Transverse colon (tissue), 4 donors: ENCODE results near the gene ZNF496. TPM values are rescaled to one million over a fixed set of nuclear protein-coding genes. Genes with fewer than 3 reads are reported as not detected.
A peak's percentile ranks its signal among the peaks of the same experiment; 100 is the strongest.

Experiments
- DNase-seq: peaks from one replicate; pipeline ENCODE4 v3.0.0-alpha.2; 2019
- H3K27ac ChIP-seq, 4 donors: fragments of 200-600 bp; sonication (generic); 2 replicates each; pipeline ENCODE4 v1.5.1; 2016 to 2018; ENCODE audit warnings: inconsistent platforms in 4 of 4
- H3K27me3 ChIP-seq: fragments of 200-600 bp; sonication (generic); 2 replicates; pipeline ENCODE4 v1.5.1; 2017; ENCODE audit warnings: inconsistent platforms
- H3K36me3 ChIP-seq, 4 donors: fragments of 200-600 bp; sonication (generic); 2 replicates each; pipeline ENCODE4 v1.5.1; 2017 to 2019; ENCODE audit warnings: inconsistent platforms in 4 of 4
- H3K4me1 ChIP-seq, 4 donors: fragments of 200-600 bp; sonication (generic); 2 replicates each; pipeline ENCODE4 v1.5.1; 2017 to 2020; ENCODE audit warnings: inconsistent platforms in 4 of 4
- H3K4me3 ChIP-seq, 4 donors: fragments of 200-600 bp; sonication (generic); 1 replicate in 1 of 4; 2 replicates in 3 of 4; pipeline versions ENCODE4 v1.5.1 to v1.6.1; 2017 to 2019; ENCODE audit warnings: inconsistent platforms in 4 of 4
- H3K9me3 ChIP-seq, 2 donors: fragments of 200-600 bp; sonication (generic); 2 replicates each; pipeline ENCODE4 v1.5.1; 2017 to 2019; ENCODE audit warnings: inconsistent platforms in 2 of 2
- EP300 ChIP-seq: sonication (generic); formaldehyde crosslinking; IDR thresholded peaks from one replicate; pipeline ENCODE4 v1.6.1; 2017; ENCODE audit warnings: antibody characterized with exemption, low read depth
- POLR2A ChIP-seq: fragments of 450-650 bp; IDR thresholded peaks from one replicate; pipeline ENCODE4 v1.6.1; 2016; ENCODE audit warnings: antibody characterized with exemption, mild to moderate bottlenecking, moderate library complexity
- POLR2AphosphoS5 ChIP-seq, 3 donors: sonication (generic); formaldehyde crosslinking; IDR thresholded peaks; one replicate each; pipeline ENCODE4 v1.6.1; 2016; ENCODE audit warnings: antibody characterized with exemption in 3 of 3
- WGBS, 2 donors: methylation state at CpG; one replicate each; pipeline ENCODE4 v1.1.5; 2018; ENCODE audit warnings: low coverage in 1 of 2; 5-methylcytosine and 5-hydroxymethylcytosine counted together
- in situ Hi-C, 4 donors: fragments of 200-750 bp; cut with MboI; loops; one replicate each; pipeline versions ENCODE4 v1.15.0 to v1.15.1; 2017; ENCODE audit warnings: low sequenced_read_pairs in 3 of 4, low pct_ligation_motif_present in 1 of 4, low pct_unique_long_range_greater_than_20kb in 1 of 4
- intact Hi-C: fragments of 100-400 bp; cut with DNase I; formaldehyde crosslinking; loops from one replicate; pipeline ENCODE4 v1.15.1; 2023; ENCODE audit warnings: low total_unique reads
- total RNA-seq, 4 donors: library from RNA; depleted of rRNA; stranded (reverse); fragments of >200 nt; gene quantifications; one replicate each; pipeline ENCODE4 v1.1.0, GENCODE V29; 2016
- TF ChIP-seq, protein P1 (sequence below), 5 experiments: fragments of 200-600 bp in 3 of 5; fragments of 450-650 bp in 2 of 5; sonication (generic) in 3 of 5; IDR thresholded peaks; 1 replicate in 2 of 5; 2 replicates in 3 of 5; pipeline ENCODE4 v1.5.1; 2016 to 2017; ENCODE audit warnings: antibody characterized with exemption in 5 of 5, inconsistent platforms in 3 of 5, mild to moderate bottlenecking in 2 of 5, moderate library complexity in 1 of 5

Gene ZNF496
- total RNA-seq, 4 donors from 2014 or later: 12.4 to 35.8 (median 28.7) TPM

DNA sequence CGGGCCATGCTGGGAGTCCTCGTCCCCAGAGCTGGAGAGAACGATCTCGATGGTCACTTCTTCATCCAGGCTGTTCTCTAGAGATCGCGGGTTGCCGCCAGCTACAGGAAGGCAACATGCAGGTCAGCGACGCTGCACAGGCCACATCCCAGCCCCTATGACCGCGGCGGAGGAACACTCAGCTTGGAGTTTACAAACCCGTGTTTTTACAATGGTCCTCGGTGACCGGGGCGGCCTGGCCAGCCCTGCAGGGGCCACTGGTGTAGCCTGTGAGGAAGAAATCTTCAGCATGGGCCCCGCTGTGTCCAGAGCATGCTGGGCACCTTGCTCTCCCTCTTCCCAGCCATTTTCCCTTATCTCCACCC lies 30.5 kb downstream of the ZNF496 start:
- no peaks in the 10 kb centered on the region for H3K36me3 ChIP-seq
- no peak for TF ChIP-seq EP300
- TF ChIP-seq, protein P1, sequence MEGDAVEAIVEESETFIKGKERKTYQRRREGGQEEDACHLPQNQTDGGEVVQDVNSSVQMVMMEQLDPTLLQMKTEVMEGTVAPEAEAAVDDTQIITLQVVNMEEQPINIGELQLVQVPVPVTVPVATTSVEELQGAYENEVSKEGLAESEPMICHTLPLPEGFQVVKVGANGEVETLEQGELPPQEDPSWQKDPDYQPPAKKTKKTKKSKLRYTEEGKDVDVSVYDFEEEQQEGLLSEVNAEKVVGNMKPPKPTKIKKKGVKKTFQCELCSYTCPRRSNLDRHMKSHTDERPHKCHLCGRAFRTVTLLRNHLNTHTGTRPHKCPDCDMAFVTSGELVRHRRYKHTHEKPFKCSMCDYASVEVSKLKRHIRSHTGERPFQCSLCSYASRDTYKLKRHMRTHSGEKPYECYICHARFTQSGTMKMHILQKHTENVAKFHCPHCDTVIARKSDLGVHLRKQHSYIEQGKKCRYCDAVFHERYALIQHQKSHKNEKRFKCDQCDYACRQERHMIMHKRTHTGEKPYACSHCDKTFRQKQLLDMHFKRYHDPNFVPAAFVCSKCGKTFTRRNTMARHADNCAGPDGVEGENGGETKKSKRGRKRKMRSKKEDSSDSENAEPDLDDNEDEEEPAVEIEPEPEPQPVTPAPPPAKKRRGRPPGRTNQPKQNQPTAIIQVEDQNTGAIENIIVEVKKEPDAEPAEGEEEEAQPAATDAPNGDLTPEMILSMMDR (IDR thresholded peaks at IDR 0.05): no peak
- TF ChIP-seq POLR2A: no peak
- no peak for TF ChIP-seq POLR2AphosphoS5 (IDR thresholded peaks at IDR 0.05)
- 97% methylated on average over 17 of the region's 17 CpGs; no CpG with 5 or more reads in 1 of the 2 donors for WGBS, 2 donors

DNA sequence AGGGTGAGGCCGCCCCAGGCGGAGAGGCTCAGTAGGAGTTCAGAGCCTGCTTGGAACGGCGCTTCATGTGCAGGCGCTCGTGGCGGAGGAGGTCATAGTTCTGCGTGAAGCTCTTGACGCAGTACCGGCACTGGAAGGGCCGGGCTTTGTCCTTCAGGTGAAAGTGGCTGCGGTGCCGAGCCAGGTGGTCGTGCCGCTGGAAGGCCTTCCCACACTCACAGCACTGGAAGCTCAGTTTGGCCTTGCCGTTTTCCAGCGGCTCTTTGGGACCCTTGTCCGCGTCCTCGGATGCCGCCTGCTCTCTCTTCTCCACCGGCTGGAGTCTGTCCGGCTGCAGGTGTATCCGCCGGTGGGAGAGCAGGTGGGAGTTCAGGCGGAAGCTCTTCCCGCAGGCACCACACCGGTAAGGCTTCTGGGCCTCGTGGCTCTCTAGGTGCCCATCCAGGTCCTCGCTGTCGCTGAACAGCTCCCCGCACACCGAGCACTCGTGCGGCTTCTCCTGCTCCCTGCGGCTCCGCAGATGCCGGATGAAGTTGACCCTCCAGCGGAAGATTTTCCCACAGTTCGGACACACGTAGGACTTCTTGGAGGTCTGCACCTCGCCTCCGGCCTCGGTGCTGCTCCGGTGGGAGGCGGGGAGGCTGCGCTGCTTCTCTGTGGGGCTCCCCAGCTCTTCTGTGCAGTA lies 31.0 kb downstream of the ZNF496 start:
- Histone ChIP-seq H3K27ac (no peak overlapping the region), H3K4me1 (peaks cover 0 to 36% (median 19%) of the 10 kb centered on the region in 4 donors), H3K27me3 (no peaks in the 10 kb centered on the region), H3K4me3 (no peak overlapping the region), H3K9me3 (no peaks in the 10 kb centered on the region), H3K36me3 (no peaks in the 10 kb centered on the region)
- DNase-seq: no peak
- in situ Hi-C loops: no loop called here
- WGBS, 2 donors: 95 to 96% methylated on average over 4 to 47 of the region's 47 CpGs
- intact Hi-C loops: no loop called here
- TF ChIP-seq, protein P1 (IDR thresholded peaks at IDR 0.05): no peak
- TF ChIP-seq POLR2AphosphoS5 (IDR thresholded peaks at IDR 0.05) (no peak), POLR2A (no peak), EP300 (no peak)

More for the DNA sequence above, 30.5 kb downstream of the ZNF496 start:
- in situ Hi-C loops: no loop called here
- peaks cover 0 to 36% (median 19%) of the 10 kb centered on the region in 4 donors for H3K4me1 ChIP-seq
- intact Hi-C loops: no loop called here
- DNase-seq: no peak
- H3K4me3 ChIP-seq: no peak overlapping the region
- no peak overlapping the region for H3K27ac ChIP-seq
- H3K27me3 ChIP-seq: no peaks in the 10 kb centered on the region
- H3K9me3 ChIP-seq: no peaks in the 10 kb centered on the region

DNA sequence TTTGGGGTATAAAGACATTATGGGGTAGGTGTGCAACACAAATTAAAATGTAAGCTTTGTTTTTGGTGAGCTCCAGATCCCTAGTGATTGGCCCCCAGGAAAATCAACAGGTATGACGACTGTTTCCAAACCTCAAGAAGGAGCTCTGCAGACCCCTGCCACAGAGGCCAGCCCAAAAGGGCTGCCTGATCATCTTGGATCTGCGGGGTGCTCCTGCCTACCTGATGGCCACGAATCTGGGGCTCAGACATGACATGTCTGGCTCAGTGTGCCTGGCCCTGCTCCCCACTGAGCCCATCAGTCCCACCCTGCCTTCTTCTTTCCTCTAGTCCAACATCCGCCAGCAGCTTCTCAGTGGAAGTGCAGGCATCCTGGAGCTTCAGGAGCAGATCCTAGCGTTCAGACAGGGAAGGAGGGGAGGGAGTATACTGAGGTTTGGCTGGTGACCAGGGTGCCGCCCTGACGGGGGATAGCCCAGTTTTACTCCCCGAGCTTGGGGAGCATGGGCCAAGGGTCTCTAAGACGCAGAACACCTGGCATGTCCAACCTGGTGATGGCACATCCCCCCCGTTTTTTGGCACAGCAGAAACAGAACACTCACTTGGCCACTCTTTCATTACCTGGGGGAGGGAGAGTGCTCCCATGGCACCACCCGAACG lies 31.8 kb downstream of the ZNF496 start:
- Histone ChIP-seq H3K36me3 (no peaks in the 10 kb centered on the region), H3K4me1 (peaks cover 0 to 36% (median 19%) of the 10 kb centered on the region in 4 donors), H3K27ac (no peak overlapping the region), H3K27me3 (no peaks in the 10 kb centered on the region), H3K4me3 (no peak overlapping the region), H3K9me3 (no peaks in the 10 kb centered on the region)
- WGBS, 2 donors: 93% methylated on average over 12 of the region's 12 CpGs; no CpG with 5 or more reads in 1 of the 2 donors
- no peak for DNase-seq
- in situ Hi-C loops: no loop called here
- TF ChIP-seq POLR2AphosphoS5 (IDR thresholded peaks at IDR 0.05) (no peak), POLR2A (no peak), EP300 (no peak)
- TF ChIP-seq, protein P1 (IDR thresholded peaks at IDR 0.05): no peak
- intact Hi-C loops: no loop called here

DNA sequence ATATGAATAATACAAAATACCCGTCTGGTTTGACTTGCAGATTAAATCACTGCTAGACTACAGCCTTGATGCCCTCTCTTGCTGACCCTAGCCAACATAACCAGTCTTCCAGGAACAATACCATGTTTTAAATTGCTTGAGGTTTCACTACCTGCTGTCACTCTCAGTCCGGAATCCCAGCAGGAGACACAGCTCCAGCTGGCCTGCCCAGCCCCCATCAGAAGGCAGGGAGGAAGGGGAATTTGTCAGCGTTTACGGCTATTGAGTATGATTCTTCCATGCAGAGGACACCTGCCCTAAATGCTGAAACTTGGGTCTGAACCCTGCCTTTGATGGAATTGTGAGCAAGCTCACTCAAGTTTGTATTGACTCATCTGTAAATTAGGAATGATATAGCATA lies 33.0 kb downstream of the ZNF496 start:
- Histone ChIP-seq H3K27me3 (no peaks in the 10 kb centered on the region), H3K4me1 (peaks cover 0 to 31% (median 17%) of the 10 kb centered on the region in 4 donors), H3K9me3 (no peaks in the 10 kb centered on the region), H3K4me3 (no peak overlapping the region), H3K27ac (peak overlapping the region; percentile 73 to 82 (median 78)), H3K36me3 (no peaks in the 10 kb centered on the region)
- intact Hi-C loops: no loop called here
- WGBS, 2 donors: 52% methylated on average over 4 of the region's 4 CpGs; no CpG with 5 or more reads in 1 of the 2 donors
- in situ Hi-C loops: no loop called here
- TF ChIP-seq POLR2A: no peak
- TF ChIP-seq, protein P1 (IDR thresholded peaks at IDR 0.05): no peak
- TF ChIP-seq POLR2AphosphoS5 (IDR thresholded peaks at IDR 0.05): no peak
- no peak for TF ChIP-seq EP300
- no peak for DNase-seq
